HG02943 (cell line): ENCODE results near the gene TOM1.
"Not testable (repeated sequence)": the region's sequence is repeated elsewhere in the genome, so short reads cannot be mapped to it uniquely, and the experiment has no call there.

Experiments
- ATAC-seq: cut with Tn5 transposase; IDR thresholded peaks from one replicate; pipeline ENCODE4 v1.9.1; 2021; ENCODE audit warnings: mild to moderate bottlenecking, low read depth, moderate library complexity; ENCODE audit not compliant: unreplicated experiment

TOM1 gene

GRCh38 chr22:35363566-35364086 lies 63.9 kb downstream of the TOM1 start:
- ATAC-seq: no peak

- ATAC-seq: not testable (repeated sequence)
Measured at GRCh38 chr22:35364230-35364629, 64.5 kb downstream of the TOM1 start.

- no peak for ATAC-seq
Measured at GRCh38 chr22:35367331-35367886, 67.7 kb downstream of the TOM1 start.

GRCh38 chr22:35368386-35368785 lies 68.7 kb downstream of the TOM1 start:
- ATAC-seq: no peak

GRCh38 chr22:35369996-35370395 lies 70.3 kb downstream of the TOM1 start:
- no peak for ATAC-seq

- ATAC-seq: no peak
Measured at GRCh38 chr22:35373781-35374180, 74.1 kb downstream of the TOM1 start.

- no peak for ATAC-seq
Measured at GRCh38 chr22:35375031-35375430, 75.3 kb downstream of the TOM1 start.

GRCh38 chr22:35375526-35375925 lies 75.8 kb downstream of the TOM1 start:
- no peak for ATAC-seq

- no peak for ATAC-seq
Measured at GRCh38 chr22:35376728-35377472, 77.2 kb downstream of the TOM1 start.

GRCh38 chr22:35377735-35378134 lies 78.0 kb downstream of the TOM1 start:
- no peak for ATAC-seq

- no peak for ATAC-seq
Measured at GRCh38 chr22:35378621-35379020, 78.9 kb downstream of the TOM1 start.

GRCh38 chr22:35379146-35379993 lies 79.7 kb downstream of the TOM1 start:
- no peak for ATAC-seq

- no peak for ATAC-seq
Measured at GRCh38 chr22:35380013-35380412, 80.3 kb downstream of the TOM1 start.

- no peak for ATAC-seq
Measured at GRCh38 chr22:35380537-35381423, 81.1 kb downstream of the TOM1 start, which contains the start of gene HMOX1. Gene HMOX1, plus strand, starts transcription at chr22:35381096. Its CDS starts 78 bp downstream, at chr22:35381174.

- ATAC-seq: no peak
Measured at GRCh38 chr22:35381424-35382009, 81.8 kb downstream of the TOM1 start.

GRCh38 chr22:35383679-35384071 lies 84.0 kb downstream of the TOM1 start:
- ATAC-seq: no peak

- no peak for ATAC-seq
Measured at GRCh38 chr22:35384527-35384926, 84.8 kb downstream of the TOM1 start.

GRCh38 chr22:35384975-35385588 lies 85.4 kb downstream of the TOM1 start:
- no peak for ATAC-seq

GRCh38 chr22:35386670-35387288 lies 87.1 kb downstream of the TOM1 start:
- ATAC-seq: no peak
